NCI-H187 (cell line): Measurements from ENCODE around the gene ARID1B.

Experiments
- DNase-seq, 2 experiments: peaks; one replicate each; lab custom pipeline; 2025; lab: John Stamatoyannopoulos, UW

Gene ARID1B

GRCh38 chr6:157054531-157054979 lies 277.4 kb downstream of the ARID1B start:
- no peak for DNase-seq

GRCh38 chr6:157055863-157056262 lies 278.7 kb downstream of the ARID1B start:
- no peak for DNase-seq

- no peak for DNase-seq
Measured at GRCh38 chr6:157056275-157056674, 279.1 kb downstream of the ARID1B start.

GRCh38 chr6:157058574-157058973 lies 281.4 kb downstream of the ARID1B start:
- DNase-seq: no peak

GRCh38 chr6:157059781-157060180 lies 282.6 kb downstream of the ARID1B start:
- no peak for DNase-seq

- no peak for DNase-seq
Measured at GRCh38 chr6:157060440-157060952, 283.3 kb downstream of the ARID1B start.

GRCh38 chr6:157061770-157062594 lies 284.8 kb downstream of the ARID1B start:
- no peak for DNase-seq

GRCh38 chr6:157063176-157063905 lies 286.2 kb downstream of the ARID1B start:
- DNase-seq: no peak

GRCh38 chr6:157063923-157064322 lies 286.7 kb downstream of the ARID1B start:
- DNase-seq: no peak

- DNase-seq: no peak
Measured at GRCh38 chr6:157064502-157064901, 287.3 kb downstream of the ARID1B start.

GRCh38 chr6:157065366-157065765 lies 288.2 kb downstream of the ARID1B start:
- DNase-seq: no peak

- DNase-seq: no peak
Measured at GRCh38 chr6:157066781-157067491, 289.8 kb downstream of the ARID1B start.

- no peak for DNase-seq
Measured at GRCh38 chr6:157067507-157067906, 290.3 kb downstream of the ARID1B start.

- DNase-seq: no peak
Measured at GRCh38 chr6:157068691-157069324, 291.6 kb downstream of the ARID1B start.

GRCh38 chr6:157069585-157069984 lies 292.4 kb downstream of the ARID1B start:
- DNase-seq: no peak

GRCh38 chr6:157070403-157071107 lies 293.4 kb downstream of the ARID1B start:
- DNase-seq: no peak

- DNase-seq: no peak
Measured at GRCh38 chr6:157072128-157072527, 294.9 kb downstream of the ARID1B start.

GRCh38 chr6:157073596-157073995 lies 296.4 kb downstream of the ARID1B start:
- no peak for DNase-seq

GRCh38 chr6:157074969-157075368 lies 297.8 kb downstream of the ARID1B start:
- DNase-seq: no peak

GRCh38 chr6:157075549-157076450 lies 298.6 kb downstream of the ARID1B start:
- no peak for DNase-seq
